Neural cell (in vitro differentiated cells): ENCODE results near the gene FRMD4B.

Experiments used
- CTCF ChIP-seq: fragments of 450-650 bp; IDR thresholded peaks from 2 replicates; pipeline ENCODE4 v1.5.1; 2014; ENCODE audit warnings: antibody characterized with exemption, mild to moderate bottlenecking, moderate library complexity; ENCODE audit not compliant: poor library complexity, severe bottlenecking
- EP300 ChIP-seq: fragments of 450-650 bp; conservative IDR thresholded peaks from 2 replicates; pipeline ENCODE4 v1.6.1; 2014; ENCODE audit warnings: antibody characterized with exemption, mild to moderate bottlenecking, moderate library complexity; ENCODE audit not compliant: poor library complexity, severe bottlenecking
- MXI1 ChIP-seq: fragments of 450-650 bp; conservative IDR thresholded peaks from 2 replicates; pipeline ENCODE4 v1.6.1; 2014; ENCODE audit warnings: antibody characterized with exemption, mild to moderate bottlenecking; ENCODE audit not compliant: poor library complexity, severe bottlenecking
- POLR2AphosphoS5 ChIP-seq: IDR thresholded peaks from 2 replicates; pipeline ENCODE4 v1.6.1; 2012

DNA sequence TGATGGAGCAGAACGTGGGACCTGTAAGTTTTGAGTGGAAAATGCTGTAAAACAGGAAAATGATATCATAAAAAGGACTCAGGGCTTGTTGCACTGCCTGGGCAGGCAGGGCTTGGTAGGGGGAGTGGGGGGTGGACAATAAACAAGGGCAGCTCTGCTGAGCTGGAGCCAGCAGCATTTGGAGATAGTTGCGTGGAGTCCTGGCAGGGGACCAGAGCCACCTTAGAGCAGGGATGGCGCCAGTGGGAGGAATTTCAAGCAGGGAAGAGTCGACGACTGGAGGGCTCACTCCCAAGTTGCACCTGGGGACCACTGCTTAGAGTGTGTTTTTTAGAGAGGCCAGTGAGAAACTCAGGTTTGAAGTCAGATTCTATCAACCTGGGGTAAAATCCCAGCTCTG, 22.7 kb upstream of the FRMD4B start:
- TF ChIP-seq EP300 (no peak), CTCF (no peak), POLR2AphosphoS5 (no peak), MXI1 (no peak)
